Astrocyte of the cerebellum (primary cell): ENCODE data around the gene PBX3.

Experiments
- DNase-seq: peaks from one replicate; pipeline ENCODE4 v3.0.0-alpha.2; 2011; ENCODE audit warnings: low read depth
- H3K4me3 ChIP-seq: 2 replicates; pipeline ENCODE4 v1.5.1; 2011; ENCODE audit warnings: mild to moderate bottlenecking, low read depth, low read length, moderate library complexity
- in situ Hi-C: cut with HindIII; loops from 2 replicates; pipeline ENCODE4 v1.10.0; 2017; ENCODE audit warnings: low sequenced_read_pairs
- TF ChIP-seq, protein P1 (sequence below): IDR thresholded peaks from 2 replicates; pipeline ENCODE4 v1.5.1; 2012; ENCODE audit warnings: low read length, low read depth, moderate library complexity, mild to moderate bottlenecking; ENCODE audit errors: missing control alignments

PBX3 gene

DNA sequence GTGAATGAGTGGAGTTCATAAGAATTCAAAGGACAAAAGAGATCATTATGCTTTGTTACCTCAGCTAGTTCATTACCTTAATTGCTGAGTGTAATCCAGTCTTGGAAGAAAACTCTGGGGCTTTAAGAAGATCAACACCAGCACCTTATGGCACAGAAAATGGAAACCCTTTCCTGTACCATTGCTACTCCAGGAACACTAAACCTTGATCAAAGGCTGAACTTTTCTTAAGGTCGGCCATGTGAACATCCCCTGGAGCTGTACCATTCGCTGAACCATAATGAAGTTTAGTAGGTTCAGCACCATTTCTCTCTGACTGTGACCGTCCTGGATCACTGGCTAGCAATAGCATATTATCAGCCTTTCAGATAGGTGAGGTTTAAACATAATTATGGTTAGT lies 97.4 kb downstream of the PBX3 start:
- H3K4me3 ChIP-seq: no peak overlapping the region
- TF ChIP-seq, protein P1, sequence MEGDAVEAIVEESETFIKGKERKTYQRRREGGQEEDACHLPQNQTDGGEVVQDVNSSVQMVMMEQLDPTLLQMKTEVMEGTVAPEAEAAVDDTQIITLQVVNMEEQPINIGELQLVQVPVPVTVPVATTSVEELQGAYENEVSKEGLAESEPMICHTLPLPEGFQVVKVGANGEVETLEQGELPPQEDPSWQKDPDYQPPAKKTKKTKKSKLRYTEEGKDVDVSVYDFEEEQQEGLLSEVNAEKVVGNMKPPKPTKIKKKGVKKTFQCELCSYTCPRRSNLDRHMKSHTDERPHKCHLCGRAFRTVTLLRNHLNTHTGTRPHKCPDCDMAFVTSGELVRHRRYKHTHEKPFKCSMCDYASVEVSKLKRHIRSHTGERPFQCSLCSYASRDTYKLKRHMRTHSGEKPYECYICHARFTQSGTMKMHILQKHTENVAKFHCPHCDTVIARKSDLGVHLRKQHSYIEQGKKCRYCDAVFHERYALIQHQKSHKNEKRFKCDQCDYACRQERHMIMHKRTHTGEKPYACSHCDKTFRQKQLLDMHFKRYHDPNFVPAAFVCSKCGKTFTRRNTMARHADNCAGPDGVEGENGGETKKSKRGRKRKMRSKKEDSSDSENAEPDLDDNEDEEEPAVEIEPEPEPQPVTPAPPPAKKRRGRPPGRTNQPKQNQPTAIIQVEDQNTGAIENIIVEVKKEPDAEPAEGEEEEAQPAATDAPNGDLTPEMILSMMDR: no peak
- no peak for DNase-seq
- in situ Hi-C loops: no loop called here

DNA sequence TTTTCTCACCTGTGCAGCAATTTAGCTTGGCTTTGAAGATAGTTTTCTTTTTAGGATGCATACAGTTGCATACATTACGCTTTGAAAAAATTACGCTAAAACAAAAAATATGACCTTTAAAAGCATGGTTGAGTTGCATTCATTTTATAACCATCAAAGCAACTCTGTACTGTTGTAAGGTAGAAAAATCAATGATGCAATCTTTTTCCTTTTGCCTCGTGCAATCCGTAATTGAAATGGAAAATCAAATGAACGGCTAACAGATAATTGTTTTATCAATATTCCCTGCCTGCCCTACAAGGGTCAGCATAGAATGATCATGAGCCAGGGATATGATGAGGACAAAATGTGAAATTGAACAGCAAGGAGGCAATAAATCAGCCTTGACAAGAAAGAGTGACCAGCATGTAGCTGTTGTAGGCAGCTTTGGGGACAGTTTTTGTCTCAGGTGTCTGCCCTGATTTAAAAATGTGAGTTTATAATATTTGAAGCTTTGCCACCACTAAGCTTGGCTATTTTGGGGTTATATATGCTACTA lies 98.2 kb downstream of the PBX3 start:
- in situ Hi-C loops: no loop called here
- TF ChIP-seq, protein P1: no peak
- no peak overlapping the region for H3K4me3 ChIP-seq
- no peak for DNase-seq

DNA sequence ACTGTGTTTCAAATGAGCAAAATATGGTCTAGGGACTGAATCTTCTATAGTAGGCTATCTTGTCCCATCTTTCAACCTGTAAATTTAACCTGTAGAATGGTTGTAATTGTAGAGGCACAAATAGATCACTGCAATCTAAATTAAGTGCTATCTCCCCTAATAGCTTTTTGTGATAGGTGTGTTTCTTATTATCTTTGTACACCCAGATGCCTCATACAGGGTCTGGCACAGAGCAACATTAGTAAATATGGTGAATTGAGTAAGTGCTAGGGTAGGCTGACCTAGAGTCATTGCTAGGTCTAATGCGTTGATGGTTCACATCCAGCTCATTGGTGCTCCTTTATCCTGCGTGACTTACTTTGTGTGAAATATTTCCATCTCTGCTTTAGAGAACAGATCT lies 100.6 kb downstream of the PBX3 start:
- DNase-seq: no peak
- H3K4me3 ChIP-seq: no peak overlapping the region
- TF ChIP-seq, protein P1: no peak
- in situ Hi-C loops: no loop called here

DNA sequence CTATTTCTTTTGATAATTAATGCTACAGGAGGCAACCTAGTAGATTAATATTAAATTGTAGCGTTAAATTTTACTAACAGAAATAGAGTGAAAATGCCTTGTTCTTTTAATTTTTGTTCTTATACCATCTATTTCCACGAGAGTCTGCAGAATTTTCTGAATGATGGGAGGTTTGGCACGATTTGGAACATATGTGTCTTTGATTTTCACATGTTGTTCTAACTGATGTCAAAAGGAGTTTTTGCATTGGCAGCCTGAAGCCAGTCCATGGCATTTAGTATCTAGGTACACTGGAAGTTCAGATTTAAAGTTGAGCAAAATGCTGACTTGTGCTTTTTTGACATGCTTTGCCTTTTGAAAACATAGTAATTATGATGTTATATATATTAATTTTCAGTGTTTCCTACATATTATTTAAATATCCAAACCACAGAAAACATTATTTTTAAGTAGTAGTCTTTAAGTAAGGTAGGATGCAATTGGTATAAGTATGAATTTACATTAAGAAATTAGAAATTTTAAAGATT lies 103.0 kb downstream of the PBX3 start:
- TF ChIP-seq, protein P1: no peak
- in situ Hi-C loops: no loop called here
- no peak for DNase-seq
- no peak overlapping the region for H3K4me3 ChIP-seq

DNA sequence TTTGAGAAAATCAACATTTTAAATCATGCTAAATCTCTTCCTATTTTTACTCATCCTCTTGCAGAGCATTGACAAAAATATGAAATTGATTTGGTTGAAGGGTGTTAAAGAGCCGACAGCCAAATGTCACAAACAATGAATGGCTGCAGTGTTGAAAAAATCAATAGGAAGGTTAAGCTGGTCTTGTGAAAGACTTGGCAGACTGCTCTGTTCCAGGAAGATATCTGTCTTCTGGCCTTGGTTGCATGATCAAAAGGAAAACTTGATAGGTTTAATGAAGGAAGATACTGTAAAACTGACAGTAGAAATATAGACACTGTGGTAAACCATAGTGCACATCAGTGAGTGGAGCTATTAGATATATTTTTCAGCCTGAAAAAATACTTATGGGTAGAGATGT lies 103.6 kb downstream of the PBX3 start:
- DNase-seq: no peak
- in situ Hi-C loops: no loop called here
- TF ChIP-seq, protein P1: no peak
- H3K4me3 ChIP-seq: no peak overlapping the region

DNA sequence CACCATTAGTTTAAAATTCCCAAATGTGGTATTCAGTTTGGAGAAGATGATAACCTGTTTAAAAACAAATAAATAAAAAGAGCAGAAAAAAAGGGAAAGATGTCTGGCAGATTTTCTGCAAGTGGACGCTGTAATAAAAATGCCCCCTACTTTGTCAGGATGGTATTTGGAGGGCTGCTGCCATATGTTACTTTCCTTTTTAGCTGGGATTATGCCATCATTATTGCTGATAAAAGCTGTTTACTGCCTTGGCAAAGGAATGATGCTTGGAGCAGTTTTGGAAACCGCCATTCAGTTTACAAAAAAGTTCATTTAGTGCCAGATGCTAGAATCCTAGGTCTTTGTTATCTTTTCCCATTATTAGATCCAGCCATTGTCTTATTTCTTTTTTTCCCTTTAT lies 104.8 kb downstream of the PBX3 start:
- DNase-seq: no peak
- in situ Hi-C loops: no loop called here
- TF ChIP-seq, protein P1: no peak

More for the DNA sequence above, 104.8 kb downstream of the PBX3 start:
- H3K4me3 ChIP-seq: no peak overlapping the region
